Lower leg skin (tissue), 4 donors: ENCODE results near the gene SFXN4. TPM values are rescaled to one million over a fixed set of nuclear protein-coding genes. Genes with fewer than 3 reads are reported as not detected.
A peak's percentile ranks its signal among the peaks of the same experiment; 100 is the strongest.

Experiments used
- DNase-seq, 2 donors: peaks; one replicate each; pipeline ENCODE4 v3.0.0-alpha.2; 2019; ENCODE audit warnings: low spot score in 2 of 2
- H3K4me3 ChIP-seq: fragments of 200-600 bp; sonication (generic); 2 replicates; pipeline ENCODE4 v1.5.1; 2017; ENCODE audit warnings: mild to moderate bottlenecking, low read depth; ENCODE audit not compliant: poor library complexity, severe bottlenecking
- POLR2A ChIP-seq, 2 donors: fragments of 450-650 bp; IDR thresholded peaks; one replicate each; pipeline ENCODE4 v1.6.1; 2016 to 2017; ENCODE audit warnings: antibody characterized with exemption in 2 of 2, mild to moderate bottlenecking in 1 of 2, moderate library complexity in 1 of 2
- WGBS, 2 donors: methylation state at CpG; one replicate each; pipeline ENCODE4 v1.1.5; 2018; 5-methylcytosine and 5-hydroxymethylcytosine counted together
- intact Hi-C: fragments of 100-400 bp; cut with DNase I; formaldehyde crosslinking; loops from one replicate; pipeline ENCODE4 v1.15.0; 2023; ENCODE audit warnings: low total_unique reads
- total RNA-seq, 4 donors: library from RNA; depleted of rRNA; stranded (reverse); fragments of >200 nt; gene quantifications; one replicate each; pipeline ENCODE4 v1.1.0, GENCODE V29; 2016
- TF ChIP-seq, protein P1 (sequence below), 3 donors: fragments of 450-650 bp; IDR thresholded peaks; one replicate each; pipeline ENCODE4 v1.5.1; 2016; ENCODE audit warnings: antibody characterized with exemption in 3 of 3, mild to moderate bottlenecking in 3 of 3, moderate library complexity in 2 of 3

SFXN4 gene
- total RNA-seq, result 10 to 100 TPM in 3 of 4 donors, 1 to 10 TPM in 1; 9.1 to 22.7 (median 16.0) TPM

DNA sequence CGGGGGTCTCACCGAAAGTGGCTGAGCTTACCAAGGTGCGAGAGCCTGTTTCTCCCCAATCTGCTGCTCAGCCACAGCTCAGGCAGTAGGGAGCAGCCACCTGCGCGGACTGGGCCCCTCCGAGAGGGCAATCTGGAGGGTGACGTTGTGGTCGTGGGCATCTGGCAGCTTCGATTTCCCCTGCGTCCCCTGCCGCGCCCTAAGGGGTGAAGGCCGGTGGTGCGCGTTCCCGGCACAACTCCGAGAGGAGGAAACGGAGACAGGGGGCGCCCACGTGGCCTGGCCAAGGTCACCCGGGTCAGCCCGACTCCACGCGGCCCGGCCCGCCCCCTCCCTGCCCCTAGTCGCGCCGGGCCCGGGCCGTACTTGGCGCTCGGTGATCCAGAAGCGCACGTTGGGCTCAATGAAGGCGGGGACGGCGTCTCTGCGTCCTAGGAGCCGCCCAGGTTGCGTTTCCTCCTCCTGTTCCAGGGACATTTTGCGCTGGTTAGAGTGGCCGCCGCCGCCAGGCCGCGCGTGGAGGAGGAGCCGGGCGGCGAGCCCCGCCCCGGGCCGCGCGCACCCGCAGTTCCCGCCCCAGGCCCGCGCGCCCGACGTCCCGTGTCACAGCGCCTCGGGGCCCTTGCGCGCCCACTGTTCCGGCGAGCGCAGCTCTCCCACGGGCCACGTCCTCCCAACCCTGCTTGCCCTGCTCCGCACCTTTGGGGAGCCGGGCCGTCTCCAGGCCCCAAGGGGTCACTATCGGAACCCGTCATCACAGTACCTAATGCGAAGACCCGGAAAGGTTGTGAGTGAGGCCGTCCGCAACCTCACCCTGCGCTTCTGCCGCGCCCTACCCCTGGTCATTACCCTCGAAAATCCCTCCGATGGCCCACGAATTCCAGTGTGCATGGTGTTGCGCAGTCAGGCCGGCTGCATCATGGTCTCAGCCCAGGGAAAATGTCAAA lies at the start of gene SFXN4:
SFXN4 (minus strand) TSS at position 544 of the 947 bp plus-strand sequence; CDS start at position 477, 67 bp downstream.
- intact Hi-C loops, result no loop called here
- 0 to 3% methylated on average over 37 to 40 of the region's 90 CpGs for WGBS, 2 donors
- peak; percentile 55 to 94 for DNase-seq
- TF ChIP-seq, protein P1, sequence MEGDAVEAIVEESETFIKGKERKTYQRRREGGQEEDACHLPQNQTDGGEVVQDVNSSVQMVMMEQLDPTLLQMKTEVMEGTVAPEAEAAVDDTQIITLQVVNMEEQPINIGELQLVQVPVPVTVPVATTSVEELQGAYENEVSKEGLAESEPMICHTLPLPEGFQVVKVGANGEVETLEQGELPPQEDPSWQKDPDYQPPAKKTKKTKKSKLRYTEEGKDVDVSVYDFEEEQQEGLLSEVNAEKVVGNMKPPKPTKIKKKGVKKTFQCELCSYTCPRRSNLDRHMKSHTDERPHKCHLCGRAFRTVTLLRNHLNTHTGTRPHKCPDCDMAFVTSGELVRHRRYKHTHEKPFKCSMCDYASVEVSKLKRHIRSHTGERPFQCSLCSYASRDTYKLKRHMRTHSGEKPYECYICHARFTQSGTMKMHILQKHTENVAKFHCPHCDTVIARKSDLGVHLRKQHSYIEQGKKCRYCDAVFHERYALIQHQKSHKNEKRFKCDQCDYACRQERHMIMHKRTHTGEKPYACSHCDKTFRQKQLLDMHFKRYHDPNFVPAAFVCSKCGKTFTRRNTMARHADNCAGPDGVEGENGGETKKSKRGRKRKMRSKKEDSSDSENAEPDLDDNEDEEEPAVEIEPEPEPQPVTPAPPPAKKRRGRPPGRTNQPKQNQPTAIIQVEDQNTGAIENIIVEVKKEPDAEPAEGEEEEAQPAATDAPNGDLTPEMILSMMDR (IDR thresholded peaks at IDR 0.05), result no peak
- no peak for TF ChIP-seq POLR2A (IDR thresholded peaks at IDR 0.05)
- H3K4me3 ChIP-seq, result peak within 1 kb of the TSS; percentile 87

DNA sequence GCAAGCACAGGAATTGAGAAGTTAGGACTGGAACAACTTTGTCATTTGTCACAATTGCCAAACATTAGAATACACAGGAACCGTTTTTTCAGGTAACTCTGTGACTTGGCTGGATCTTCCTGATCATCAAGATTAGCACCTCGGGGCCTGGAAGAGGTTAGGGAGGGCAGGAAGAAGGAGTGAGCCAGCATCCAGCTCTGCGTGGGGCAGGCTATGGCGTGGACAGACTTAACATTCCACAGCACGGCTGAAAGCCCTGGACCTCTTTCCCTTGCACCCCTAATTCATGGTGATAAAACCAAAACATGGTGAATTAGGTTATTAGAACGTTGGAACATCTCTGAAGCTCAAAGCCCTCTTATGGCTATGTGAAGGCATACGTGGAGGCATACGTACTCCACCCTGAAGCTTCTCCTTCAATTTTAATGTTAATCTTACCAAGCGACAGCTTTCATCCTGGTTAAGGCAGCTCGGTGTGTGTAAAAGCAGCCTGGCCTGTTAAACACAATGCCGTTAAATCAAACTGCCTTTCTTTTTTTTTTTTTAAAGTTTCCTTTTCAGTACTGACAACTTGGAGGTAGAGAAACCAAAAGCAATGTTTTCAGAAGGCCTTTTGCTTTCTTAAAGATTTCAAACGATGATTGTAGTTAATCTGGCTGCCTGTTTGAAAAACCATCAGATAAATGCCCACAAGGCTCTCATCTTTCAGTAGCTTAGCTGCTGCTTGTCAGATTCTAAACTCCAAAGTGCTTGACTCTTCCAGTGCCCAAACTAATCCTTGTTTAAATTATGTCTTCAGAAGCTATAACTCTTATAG lies 46.3 kb upstream of the SFXN4 start:
- 38 to 50% methylated on average over 12 of the region's 12 CpGs for WGBS, 2 donors
- TF ChIP-seq POLR2A (IDR thresholded peaks at IDR 0.05), result no peak
- TF ChIP-seq, protein P1 (IDR thresholded peaks at IDR 0.05), result no peak
- DNase-seq, result no peak
- no peak overlapping the region for H3K4me3 ChIP-seq
- intact Hi-C loops, result no loop called here

- intact Hi-C loops, result no loop called here
- H3K4me3 ChIP-seq, result no peak overlapping the region
- WGBS, 2 donors, result 77 to 85% methylated on average over 3 of the region's 3 CpGs
- TF ChIP-seq, protein P1 (IDR thresholded peaks at IDR 0.05), result no peak
- TF ChIP-seq POLR2A (IDR thresholded peaks at IDR 0.05), result no peak
- DNase-seq, result no peak
Measured at GRCh38 chr10:119211176-119211575, 45.7 kb upstream of the SFXN4 start.

DNA sequence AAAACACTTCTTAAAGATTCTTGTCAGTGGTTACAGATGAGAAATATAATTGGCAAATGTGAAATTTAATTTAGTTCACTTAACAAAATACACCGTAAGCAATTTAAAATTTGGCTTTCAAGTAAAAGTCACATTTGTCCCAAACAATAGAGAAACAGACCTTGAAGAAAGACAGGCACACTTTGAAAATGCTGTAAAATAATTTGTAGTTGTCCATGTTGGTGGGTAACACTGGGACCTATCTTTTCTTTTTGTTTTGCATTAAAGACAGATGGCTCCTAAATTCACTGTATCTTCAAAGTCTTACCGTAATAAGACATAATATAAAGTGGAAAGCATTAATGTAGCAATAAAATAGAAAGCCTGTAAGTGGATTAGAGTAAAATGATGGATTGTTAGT lies 45.1 kb upstream of the SFXN4 start:
- H3K4me3 ChIP-seq, result no peak overlapping the region
- intact Hi-C loops, result no loop called here
- TF ChIP-seq, protein P1 (IDR thresholded peaks at IDR 0.05), result no peak
- no peak for TF ChIP-seq POLR2A (IDR thresholded peaks at IDR 0.05)
- DNase-seq, result no peak
- WGBS, 2 donors, result 80 to 82% methylated on average over 2 of the region's 2 CpGs

- intact Hi-C loops, result loop anchor here (10.0 kb wide), 2 partner anchors 205 to 235 kb away; no protein-coding TSS in a partner anchor
- WGBS, 2 donors, result 36 to 46% methylated on average over 9 of the region's 9 CpGs
- no peak overlapping the region for H3K4me3 ChIP-seq
- DNase-seq, result no peak
- no peak for TF ChIP-seq POLR2A (IDR thresholded peaks at IDR 0.05)
- TF ChIP-seq, protein P1 (IDR thresholded peaks at IDR 0.05), result no peak
Measured at GRCh38 chr10:119209736-119210355, 44.3 kb upstream of the SFXN4 start.
